ENCODE measurements around the gene TIGD1.

TIGD1 gene

DNA sequence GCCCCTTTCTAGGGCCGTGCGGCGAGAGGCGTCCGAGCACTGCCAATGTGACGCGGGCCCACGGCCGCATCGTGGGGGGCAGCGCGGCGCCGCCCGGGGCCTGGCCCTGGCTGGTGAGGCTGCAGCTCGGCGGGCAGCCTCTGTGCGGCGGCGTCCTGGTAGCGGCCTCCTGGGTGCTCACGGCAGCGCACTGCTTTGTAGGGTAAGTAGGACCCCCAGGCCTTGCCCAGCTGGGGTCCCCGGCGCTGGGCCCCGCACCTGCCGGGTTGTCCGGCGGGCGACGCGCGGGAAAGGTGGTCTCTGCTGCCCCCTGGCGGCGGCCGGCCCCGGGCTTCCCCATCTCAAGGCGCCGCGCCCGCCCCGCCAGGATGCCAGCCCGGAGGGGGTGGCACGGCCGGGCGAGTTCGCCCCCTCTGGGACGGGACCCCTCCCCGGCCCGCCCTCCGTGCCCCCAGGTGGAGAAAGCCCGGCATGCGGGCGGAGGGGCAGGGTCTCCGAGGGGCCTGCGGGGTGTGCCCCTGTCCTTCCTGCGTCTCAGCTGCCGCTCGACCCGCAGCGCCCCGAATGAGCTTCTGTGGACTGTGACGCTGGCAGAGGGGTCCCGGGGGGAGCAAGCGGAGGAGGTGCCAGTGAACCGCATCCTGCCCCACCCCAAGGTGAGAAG lies 28.3 kb downstream of the TIGD1 start:
- DNase-seq = no peak

DNA sequence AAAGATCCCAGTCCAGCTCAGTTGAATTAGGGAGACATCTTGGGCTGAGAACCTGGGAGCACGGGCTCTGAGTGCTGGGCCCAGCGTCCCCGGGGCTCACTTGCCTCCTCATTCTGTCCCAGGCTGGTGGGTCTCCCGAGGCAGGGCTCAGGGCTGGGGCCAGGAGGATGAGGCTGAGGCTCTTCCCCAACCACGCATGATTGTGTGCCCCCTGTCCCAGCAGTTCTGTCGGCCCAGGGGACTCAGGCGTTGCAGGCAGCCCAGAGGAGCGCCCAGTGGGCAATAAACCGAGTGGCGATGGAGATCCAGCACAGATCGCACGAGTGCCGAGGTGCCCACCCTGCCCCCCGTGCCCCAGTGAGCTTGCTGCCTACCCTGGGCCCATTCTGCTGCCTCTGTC lies 29.3 kb downstream of the TIGD1 start:
- DNase-seq = no peak

DNA sequence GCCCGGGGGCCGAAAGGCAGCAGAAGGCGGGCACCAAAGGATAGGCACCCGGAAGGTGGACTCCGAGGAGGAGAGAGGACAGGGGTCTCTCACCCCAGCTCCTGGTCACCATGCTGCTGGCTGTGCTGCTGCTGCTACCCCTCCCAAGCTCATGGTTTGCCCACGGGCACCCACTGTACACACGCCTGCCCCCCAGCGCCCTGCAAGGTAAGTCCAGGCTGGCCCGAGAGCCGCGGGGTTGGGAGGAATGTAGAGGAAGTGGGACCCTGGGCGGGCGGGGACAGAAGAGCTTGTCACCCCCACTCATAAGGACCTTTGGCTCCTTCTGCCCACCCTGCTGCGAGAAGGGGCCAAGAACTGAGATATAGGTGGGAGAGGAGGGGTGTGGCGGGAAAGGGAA lies 29.9 kb downstream of the TIGD1 start:
- no peak for DNase-seq

DNA sequence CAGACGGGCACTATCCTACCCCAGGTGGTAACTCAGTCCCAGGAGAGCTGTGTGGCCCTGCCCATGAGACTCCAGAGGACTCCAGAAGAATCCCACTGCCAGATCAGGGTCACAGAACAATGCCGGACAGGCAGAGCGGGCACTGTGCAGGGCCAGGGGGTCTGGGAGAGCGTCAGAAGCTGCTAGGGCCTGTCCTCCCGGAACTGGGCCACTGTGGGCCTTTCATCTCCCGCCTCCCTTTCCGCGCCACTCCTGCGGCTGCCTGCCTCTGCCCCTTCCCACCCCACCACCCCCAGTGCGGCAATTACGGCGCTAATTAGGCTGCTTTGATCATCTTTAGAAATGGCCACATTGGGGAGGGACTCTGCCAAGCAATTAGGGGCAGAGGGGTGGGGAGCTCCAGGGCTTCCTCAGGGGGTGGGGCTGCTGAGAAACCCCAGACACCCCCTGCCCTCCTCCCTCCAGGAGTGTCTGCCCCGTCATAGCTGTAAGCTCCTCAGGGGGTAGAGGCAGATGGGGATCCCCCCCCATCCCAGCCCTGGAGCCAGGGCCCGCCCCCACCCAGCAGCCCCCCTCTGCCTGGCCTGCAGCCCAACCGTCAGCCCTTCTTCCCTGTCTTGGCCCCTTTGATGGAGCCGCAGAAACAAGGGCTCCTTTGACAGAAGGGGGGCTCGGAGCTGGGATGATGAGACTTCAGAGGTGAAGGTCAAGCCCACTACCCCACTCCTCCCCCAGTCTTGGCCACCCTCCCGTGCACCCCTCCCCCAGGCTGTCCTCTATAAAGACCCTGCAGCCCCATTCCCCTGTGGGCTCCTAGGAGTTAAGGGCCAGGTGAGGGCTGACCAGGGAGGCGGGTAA lies 30.5 kb downstream of the TIGD1 start, which contains the start of gene PRSS56:
PRSS56 (plus strand) TSS at position 808 of the 858 bp plus-strand sequence. CDS start 211 bp downstream, outside the sequence.
- no peak for DNase-seq

DNA sequence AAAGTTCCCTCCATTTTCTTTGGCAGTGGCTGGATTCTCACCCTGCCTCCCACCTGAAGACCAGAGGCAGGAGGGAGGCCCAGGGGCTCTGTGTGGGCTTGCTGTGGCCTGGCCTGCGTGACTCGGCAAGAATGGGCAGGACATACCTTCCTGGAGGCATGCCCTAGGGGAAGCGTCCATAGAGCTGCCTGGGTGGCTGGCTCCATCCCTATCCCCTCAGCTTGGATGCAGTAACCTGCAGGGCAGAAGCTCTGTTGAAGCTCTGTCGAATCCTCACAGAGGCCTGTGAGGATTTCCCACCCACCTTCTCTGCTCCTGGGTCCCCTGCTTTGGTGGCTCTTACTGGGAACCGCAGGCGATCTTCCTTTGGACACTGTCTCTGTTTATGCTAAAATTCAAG lies 31.5 kb downstream of the TIGD1 start:
- no peak for DNase-seq

DNA sequence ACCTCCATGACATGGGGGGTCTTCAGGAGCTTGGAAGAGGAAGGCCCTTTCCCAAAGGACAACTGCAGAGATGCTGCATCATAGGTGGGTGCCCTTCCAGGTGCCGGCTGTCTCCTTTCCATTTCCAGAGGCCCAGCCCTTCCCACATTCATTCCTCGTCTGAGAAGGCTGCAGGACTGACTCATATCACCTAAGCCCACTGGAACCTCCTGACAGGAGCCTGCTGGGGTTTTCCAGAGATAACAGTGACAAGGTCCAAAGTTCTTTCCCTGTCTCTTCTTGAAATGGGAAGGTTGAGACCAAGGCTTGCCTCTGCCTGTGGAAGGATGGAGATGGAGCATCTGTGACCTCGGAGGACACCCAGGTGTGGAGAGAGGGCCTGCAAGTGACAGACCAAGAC lies 33.8 kb downstream of the TIGD1 start:
- no peak for DNase-seq

DNA sequence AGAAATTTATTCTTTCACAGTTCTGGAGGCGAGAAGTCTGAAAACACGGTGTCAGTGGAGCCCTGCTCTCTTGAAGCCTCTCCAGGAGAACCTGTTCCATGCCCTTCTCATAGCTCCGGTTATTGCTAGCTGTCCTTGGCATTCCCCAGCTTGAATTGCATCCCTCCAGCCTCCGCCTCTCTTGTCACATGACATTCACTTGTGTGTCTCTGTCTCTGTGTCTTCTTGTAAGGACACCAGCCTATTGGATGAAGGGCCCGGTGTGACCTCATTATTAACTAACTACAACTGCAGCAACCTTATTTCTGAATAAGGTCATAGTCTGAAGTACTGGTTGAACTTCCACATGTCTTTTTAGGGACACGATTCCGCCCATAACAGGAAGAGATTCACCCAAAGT lies 34.7 kb downstream of the TIGD1 start:
- DNase-seq = no peak

DNA sequence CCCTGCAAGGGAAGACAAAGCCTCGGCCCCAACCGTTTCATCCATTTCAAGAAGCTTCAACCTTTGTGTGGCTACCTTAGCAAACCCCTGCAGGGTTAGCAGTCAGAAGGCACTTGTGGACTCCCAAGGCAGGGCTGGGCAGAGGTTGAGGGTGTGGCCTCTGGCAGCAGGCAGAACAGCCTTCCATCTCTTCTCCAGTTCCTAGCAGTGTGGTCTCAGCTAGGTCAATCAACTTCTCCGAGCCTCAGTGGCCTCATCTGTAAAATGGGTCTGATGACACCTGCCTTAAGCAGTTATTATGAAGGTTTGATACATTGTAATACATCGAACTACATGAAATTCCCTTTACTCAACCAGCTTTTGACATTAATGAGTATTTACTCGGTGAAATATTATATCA lies 37.0 kb downstream of the TIGD1 start:
- DNase-seq = no peak

DNA sequence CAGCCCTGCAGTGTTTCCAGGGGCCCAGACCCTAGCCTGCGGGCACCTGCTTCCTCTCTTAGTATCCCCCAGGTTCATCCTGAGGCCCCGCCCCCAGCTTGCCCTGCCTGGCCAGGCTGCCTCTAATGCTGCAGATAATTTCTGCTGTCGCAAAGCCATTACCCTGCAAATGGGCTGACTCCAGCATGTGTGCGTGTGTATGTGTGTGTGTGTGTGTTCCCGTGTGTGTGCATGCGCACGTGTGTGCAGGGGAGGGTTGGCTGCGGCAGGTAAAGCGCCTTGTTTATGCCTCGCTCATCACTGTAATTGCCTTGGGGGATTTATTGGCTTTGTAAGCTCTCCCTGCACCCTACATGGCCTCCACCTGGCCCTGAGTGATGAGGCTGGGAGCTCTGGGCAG lies 37.8 kb downstream of the TIGD1 start:
- DNase-seq = no peak

DNA sequence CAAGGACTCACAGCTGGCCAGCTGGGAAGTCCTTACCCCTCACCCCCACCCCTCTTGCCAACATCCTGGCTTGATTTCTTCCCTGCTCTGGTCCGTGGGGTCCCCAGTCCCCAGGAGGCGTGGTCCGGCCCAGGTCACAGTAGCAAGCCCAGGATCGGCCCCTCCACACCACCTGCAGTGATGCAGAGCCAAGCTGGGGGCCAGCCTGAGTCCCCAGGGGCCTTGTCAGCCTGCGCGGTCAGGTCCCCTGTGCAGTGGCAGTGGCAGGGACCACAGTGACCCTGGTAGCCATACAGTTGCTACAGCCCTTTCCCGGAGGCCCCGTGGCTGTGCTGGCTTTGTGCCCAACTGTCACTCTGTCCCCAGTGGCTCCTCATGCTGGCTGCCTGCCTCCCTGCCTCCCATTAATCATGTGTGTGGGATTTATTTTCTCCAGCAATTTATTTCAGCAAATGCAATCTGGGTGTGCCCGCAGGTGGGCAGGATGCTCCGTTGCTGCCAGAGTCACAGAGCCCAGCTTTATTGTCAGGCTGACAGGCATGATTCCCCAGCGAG lies 38.9 kb downstream of the TIGD1 start:
- DNase-seq = peak; percentile 34

DNA sequence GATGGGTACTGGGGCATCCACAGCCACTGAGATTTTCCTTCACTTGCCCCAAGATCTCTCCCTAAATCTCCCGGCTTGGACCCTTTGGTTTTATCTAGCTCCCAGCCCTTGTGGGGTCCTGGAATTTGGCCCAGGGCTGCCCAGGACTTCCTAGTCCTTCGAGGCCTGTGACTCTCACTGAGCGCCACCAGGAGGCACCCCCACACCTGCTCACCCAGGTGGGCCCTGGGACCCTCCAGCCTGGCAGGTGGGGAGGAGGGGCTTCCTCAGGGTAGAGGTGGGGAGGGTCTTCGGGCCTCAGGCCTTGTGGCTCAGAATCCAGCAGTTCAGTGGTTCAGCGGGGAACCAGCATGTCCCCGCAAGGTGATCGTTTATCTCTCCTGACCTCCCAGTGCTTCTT lies 42.1 kb downstream of the TIGD1 start:
- no peak for DNase-seq

DNA sequence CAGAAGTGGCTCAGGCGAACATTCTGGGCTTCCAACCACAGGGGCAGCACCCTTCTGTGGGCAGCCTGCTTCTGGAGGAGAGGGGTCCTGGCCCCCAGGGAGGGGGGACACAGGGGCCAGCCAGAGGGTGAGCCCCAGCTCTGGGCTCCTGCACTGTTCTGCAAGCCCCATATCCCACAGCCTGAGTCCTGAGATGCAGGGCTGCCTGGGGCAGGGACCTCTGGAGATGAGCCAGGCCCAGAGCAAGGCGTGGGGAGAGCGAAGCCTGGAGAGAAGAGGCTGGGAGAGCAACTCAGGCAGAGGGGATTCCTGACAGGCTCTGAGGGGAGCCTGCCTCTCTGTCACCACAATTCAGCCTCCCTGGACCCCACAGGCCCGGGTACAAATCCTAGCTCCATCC lies 43.6 kb downstream of the TIGD1 start:
- DNase-seq = no peak

DNA sequence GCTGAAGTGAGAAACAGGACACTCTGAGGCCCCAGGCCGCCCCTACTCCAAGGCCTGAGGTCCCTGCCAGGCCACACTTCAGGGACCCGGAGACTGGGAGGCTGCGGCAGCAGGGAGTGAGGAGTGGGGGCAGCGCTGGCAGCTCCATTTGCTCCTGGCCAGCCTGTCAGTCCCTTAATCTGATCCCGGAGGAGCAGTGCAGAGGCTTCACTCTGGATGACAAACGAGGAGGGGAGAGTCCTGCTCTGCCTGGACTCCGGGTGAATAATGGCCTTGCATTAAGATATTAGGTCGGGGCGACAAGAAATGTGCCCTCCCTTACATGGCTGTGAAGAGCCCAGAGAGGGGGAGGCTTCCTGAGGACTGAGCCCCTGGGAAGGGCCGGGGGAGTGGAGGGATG lies 44.5 kb downstream of the TIGD1 start:
- no peak for DNase-seq

DNA sequence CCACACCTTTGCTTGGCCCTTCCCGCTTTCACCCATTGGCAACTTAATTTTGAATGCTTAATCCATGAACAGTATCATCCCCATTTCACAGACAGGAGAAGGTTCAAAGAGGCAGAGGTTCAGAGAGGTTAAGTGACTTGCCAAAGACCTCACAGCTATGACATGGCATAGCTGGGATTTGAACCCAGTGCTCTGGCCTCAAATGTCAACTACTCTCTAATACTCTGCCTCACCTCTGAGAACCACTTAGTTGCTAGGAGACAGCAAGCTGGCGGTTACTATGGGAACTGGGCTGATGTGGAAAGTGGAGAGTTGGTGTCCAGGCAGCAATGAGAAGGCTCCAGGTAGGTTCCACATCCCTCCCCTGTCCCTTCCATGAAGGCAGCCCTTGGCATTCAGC lies 45.9 kb downstream of the TIGD1 start:
- DNase-seq = no peak

DNA sequence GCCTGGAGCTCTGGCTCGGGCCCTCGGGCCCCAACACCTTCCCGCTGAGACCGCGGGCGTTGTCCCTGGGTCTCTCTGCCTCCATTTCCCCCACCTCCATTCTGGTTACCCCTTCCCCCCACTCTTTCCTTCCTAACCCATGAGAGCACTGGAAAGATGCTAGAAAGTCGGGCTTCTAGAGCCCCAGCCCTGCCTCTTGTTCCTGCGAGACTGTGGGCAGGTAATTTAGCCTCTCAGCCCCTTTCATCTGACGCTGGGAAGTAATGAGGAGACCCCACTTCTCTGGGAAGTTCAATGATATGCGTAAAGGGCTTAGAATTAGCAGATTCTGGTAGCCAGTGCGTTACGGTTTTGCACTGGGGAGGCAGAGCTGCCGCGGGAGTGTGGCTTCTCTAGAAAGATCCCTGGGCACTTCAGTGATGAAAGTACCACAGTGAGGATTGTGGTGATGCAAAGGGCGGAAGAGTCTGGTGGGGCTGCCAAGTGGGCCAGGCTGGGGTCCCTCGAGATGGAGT lies 46.5 kb downstream of the TIGD1 start:
- DNase-seq = no peak

DNA sequence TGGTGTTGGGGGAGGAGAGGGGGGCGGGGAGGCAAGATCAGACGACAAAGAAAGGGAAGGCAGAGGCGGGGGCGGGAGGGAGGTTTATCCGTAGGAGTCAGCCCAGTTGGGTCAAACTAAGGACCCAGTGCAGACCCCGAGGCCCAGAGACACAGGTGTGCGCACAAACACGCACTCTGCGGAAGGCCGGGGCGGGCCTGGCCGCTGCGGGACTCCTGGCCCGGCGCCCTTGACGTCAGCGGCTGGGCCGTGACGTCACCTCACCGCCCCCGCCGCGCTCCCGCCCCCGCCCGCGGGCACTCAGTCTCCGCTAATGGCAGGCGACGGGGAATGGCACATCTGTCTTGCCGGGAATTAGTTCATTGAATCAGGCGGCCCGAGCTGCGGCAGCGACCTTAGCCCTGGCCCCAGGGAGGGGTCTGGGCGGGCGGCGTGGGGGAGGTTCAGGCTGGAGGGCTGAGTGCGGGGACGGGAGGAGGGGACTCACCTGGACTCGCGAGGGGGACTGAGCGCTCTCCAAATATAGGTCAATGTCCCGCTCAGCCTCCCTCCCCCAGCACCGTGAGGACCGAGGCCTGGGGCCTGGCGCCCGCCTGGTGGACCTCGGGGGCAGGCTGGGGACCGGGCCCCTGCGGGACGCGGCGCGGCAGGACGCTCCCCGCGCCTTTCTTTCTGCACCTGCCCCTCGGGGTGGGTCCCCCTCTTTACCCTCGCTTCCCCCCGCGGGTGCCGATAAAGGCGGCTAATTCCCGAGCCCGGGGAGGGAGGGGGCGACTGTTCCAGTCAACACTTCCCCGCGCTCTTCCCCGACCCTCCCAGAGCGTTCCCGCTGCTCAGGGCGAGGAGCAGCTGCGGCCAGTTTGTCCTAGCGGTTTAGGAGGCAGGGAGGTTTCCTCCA lies 47.2 kb downstream of the TIGD1 start:
- no peak for DNase-seq

DNA sequence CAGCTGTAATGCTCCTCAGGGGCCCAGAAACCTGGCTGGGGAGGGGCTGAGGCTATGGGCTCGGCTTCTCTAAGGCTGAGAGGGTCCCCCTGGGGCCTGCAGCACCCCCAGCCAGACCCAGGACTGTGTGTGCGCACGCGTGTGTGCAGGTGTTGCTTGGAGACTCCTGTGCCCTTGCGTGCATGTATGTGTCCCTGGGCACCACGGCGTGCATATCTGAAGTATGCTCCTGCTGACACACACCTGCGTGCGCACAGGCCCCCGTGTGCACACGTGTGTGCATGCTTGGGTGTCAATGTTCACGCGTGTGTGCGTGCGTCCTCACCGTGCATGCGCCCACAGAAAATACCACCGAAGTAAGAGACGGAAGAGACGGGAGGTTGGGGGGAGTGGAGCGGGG lies 47.8 kb downstream of the TIGD1 start:
- DNase-seq = peak; percentile 20

DNA sequence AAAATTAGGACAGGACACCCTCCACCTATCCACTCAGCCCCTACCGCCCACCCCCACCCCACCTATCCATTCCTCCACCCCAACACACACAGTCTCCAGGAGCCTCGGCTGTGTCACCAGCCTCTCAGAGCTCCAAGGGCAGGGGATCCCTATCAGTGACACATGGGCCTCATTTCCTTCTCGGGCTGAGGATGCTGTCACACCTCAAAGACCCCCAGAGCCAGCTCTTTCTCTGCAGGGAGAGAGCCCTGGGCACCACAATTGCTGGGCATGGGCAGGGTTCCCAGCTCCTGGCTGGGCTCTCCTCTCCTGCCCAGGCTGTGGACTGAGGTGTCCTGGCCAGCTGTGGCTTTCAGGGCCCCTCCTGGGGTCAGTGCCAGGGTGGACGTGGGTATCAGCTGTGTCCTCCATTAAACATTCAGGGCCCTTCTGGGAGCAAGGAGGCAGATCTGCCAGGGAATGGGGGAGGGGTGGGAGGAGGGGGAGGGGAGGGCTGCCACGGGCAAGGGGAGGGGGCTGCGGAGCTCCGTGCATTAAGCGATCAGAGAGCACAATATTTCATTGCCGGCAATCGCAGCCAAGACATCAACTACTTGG lies 48.5 kb downstream of the TIGD1 start:
- DNase-seq = no peak

DNA sequence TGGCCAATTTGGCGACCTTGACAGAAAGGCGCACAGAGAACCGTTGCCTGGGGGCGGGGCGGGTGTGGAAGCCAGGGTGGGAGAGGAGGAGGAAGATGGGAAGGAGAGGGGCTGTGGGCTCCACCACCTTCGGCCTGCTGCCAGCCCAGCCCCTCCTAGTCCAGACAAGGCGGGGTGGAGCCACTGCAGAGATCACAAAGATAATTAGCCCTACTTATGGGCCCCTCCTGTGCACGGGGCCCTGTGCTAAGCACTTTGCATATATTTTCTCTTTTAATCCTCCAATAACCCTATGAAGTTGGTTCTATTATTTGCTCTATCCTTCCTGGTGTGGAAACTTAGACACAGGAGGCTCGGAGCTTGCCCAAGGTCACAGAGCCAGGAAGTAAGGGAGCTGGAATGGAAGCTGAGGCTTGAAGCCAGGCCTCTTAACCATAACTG lies 49.0 kb downstream of the TIGD1 start:
- no peak for DNase-seq

DNA sequence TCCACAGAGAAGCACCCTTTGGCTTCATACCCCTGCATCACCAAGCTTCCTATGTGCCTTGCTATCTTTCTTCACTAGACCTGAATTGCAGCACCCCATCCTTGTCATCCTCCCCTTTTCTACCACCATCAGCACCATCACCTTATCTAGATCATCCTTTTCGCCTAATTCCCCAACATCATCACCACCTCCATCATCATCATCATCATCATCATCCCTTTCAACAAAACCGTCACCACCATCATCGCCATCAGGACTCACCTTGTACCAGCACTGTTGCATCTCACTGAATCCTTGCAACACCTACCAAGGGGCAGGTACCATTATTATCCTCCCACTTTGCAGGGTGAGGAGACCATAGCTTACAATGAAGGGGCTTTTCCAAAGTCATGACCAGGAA lies 51.9 kb downstream of the TIGD1 start:
- no peak for DNase-seq
